ENCODE measurements around the gene CHKA.

The CHKA gene

GRCh38 chr11:68031144-68031464, 90.1 kb downstream of the CHKA start:
- no peak for DNase-seq (ENCODE audit: low read depth)

- peak; percentile 96 for DNase-seq (ENCODE audit: low read depth)
Measured at GRCh38 chr11:68030318-68031143, 90.7 kb downstream of the CHKA start, which contains the start of gene NDUFS8. NDUFS8 (plus strand) TSS chr11:68030681; CDS start chr11:68032152, 1,471 bp downstream.

GRCh38 chr11:68028802-68029545, 92.2 kb downstream of the CHKA start:
- DNase-seq (ENCODE audit: low read depth), result no peak

- DNase-seq (ENCODE audit: low read depth), result no peak
Measured at GRCh38 chr11:68027667-68028066, 93.5 kb downstream of the CHKA start.

GRCh38 chr11:68026391-68027105, 94.6 kb downstream of the CHKA start:
- no peak for DNase-seq (ENCODE audit: low read depth)

GRCh38 chr11:68025047-68025446, 96.1 kb downstream of the CHKA start:
- DNase-seq (ENCODE audit: low read depth), result no peak

GRCh38 chr11:68024508-68024907, 96.7 kb downstream of the CHKA start:
- no peak for DNase-seq (ENCODE audit: low read depth)

GRCh38 chr11:68022531-68022930, 98.7 kb downstream of the CHKA start:
- no peak for DNase-seq (ENCODE audit: low read depth)

- no peak for DNase-seq (ENCODE audit: low read depth)
Measured at GRCh38 chr11:68021167-68021787, 99.9 kb downstream of the CHKA start.

- no peak for DNase-seq (ENCODE audit: low read depth)
Measured at GRCh38 chr11:68020575-68020974, 100.6 kb downstream of the CHKA start.

GRCh38 chr11:68019486-68019885, 101.7 kb downstream of the CHKA start:
- no peak for DNase-seq (ENCODE audit: low read depth)

GRCh38 chr11:68018730-68019190, 102.4 kb downstream of the CHKA start:
- DNase-seq (ENCODE audit: low read depth), result no peak

- DNase-seq (ENCODE audit: low read depth), result no peak
Measured at GRCh38 chr11:68017980-68018729, 103.0 kb downstream of the CHKA start.

GRCh38 chr11:68016904-68017817, 104.0 kb downstream of the CHKA start:
- no peak for DNase-seq (ENCODE audit: low read depth)

- no peak for DNase-seq (ENCODE audit: low read depth)
Measured at GRCh38 chr11:68016161-68016903, 104.9 kb downstream of the CHKA start.

- no peak for DNase-seq (ENCODE audit: low read depth)
Measured at GRCh38 chr11:68015467-68015866, 105.7 kb downstream of the CHKA start.

GRCh38 chr11:68014947-68015447, 106.2 kb downstream of the CHKA start:
- DNase-seq (ENCODE audit: low read depth), result no peak

GRCh38 chr11:68014157-68014946, 106.8 kb downstream of the CHKA start:
- DNase-seq (ENCODE audit: low read depth), result no peak

Data from activated T-cell treated with anti-CD3 and anti-CD28 coated beads for 24 hours (primary cell).